SU-DHL-6 (cell line): ENCODE results near the gene BAMBI.

ENCODE experiments used
- H2AFZ ChIP-seq: fragments of 200-600 bp; sonication (generic); 2 replicates; pipeline ENCODE4 v1.6.1; 2014; ENCODE audit warnings: low read depth, mild to moderate bottlenecking, moderate library complexity, mixed read lengths, antibody characterized with exemption, low read length; ENCODE audit not compliant: severe bottlenecking
- H3F3A ChIP-seq: fragments of 200-600 bp; shearing (Covaris generic); 2 replicates; pipeline ENCODE4 v1.6.0; 2016; ENCODE audit warnings: antibody characterized with exemption, mild to moderate bottlenecking; ENCODE audit not compliant: insufficient read depth
- H3K27ac ChIP-seq: fragments of 200-600 bp; sonication (generic); 2 replicates; pipeline ENCODE4 v1.5.1; 2016; ENCODE audit warnings: low read depth, mild to moderate bottlenecking, low read length, moderate library complexity, mixed read lengths
- H3K27me3 ChIP-seq: fragments of 200-600 bp; sonication (generic), shearing (Covaris generic); 2 replicates; pipeline ENCODE4 v1.6.0; 2014; ENCODE audit warnings: mild to moderate bottlenecking, low read length
- H3K36me3 ChIP-seq: fragments of 200-600 bp; sonication (generic); 2 replicates; pipeline ENCODE4 v1.6.1; 2014; ENCODE audit warnings: mild to moderate bottlenecking, low read length, mixed read lengths
- H3K4me2 ChIP-seq: fragments of 300-600, 200-600 bp; shearing (Covaris generic), sonication (generic); 2 replicates; pipeline ENCODE4 v1.6.0; 2014; ENCODE audit warnings: low read length, low read depth, mild to moderate bottlenecking; ENCODE audit not compliant: poor library complexity, severe bottlenecking
- H3K4me3 ChIP-seq: fragments of 200-600 bp; sonication (generic); 2 replicates; pipeline ENCODE4 v1.5.1; 2014; ENCODE audit warnings: antibody characterized with exemption, low read length, mild to moderate bottlenecking, mixed read lengths; ENCODE audit not compliant: insufficient read depth, poor library complexity, severe bottlenecking
- H3K79me2 ChIP-seq: fragments of 200-600 bp; sonication (generic); 2 replicates; pipeline ENCODE4 v1.6.1; 2014; ENCODE audit warnings: mild to moderate bottlenecking, low read length, moderate library complexity; ENCODE audit not compliant: insufficient read depth
- H3K9ac ChIP-seq: fragments of 200-600 bp; sonication (generic); 2 replicates; pipeline ENCODE4 v1.7.0; 2014; ENCODE audit warnings: mild to moderate bottlenecking, low read length
- H3K9me2 ChIP-seq: fragments of 200-600 bp; sonication (generic); replicated peaks from 2 replicates; pipeline ENCODE4 v1.6.1; 2014; ENCODE audit warnings: low read length; ENCODE audit not compliant: insufficient read depth
- H3K9me3 ChIP-seq: fragments of 200-600 bp; sonication (generic); 2 replicates; pipeline ENCODE4 v1.6.1; 2014; ENCODE audit warnings: low read length, mixed read lengths; ENCODE audit not compliant: insufficient read depth
- H4K20me1 ChIP-seq: fragments of 200-600 bp; sonication (generic); 2 replicates; pipeline ENCODE4 v1.6.1; 2014; ENCODE audit warnings: low read depth, mild to moderate bottlenecking, antibody characterized with exemption, low read length, moderate library complexity, mixed read lengths
- EZH2phosphoT487 ChIP-seq: fragments of 200-600 bp; sonication (generic), shearing (Covaris generic); conservative IDR thresholded peaks from 2 replicates; pipeline ENCODE4 v1.6.1; 2018; ENCODE audit warnings: mild to moderate bottlenecking, antibody characterized with exemption, low read length, moderate library complexity, mixed read lengths
- TF ChIP-seq, protein P1 (sequence below): fragments of 200-600 bp; sonication (generic); IDR thresholded peaks from one replicate; pipeline ENCODE4 v1.5.1; 2017; ENCODE audit warnings: antibody characterized with exemption, mild to moderate bottlenecking, low read length, moderate library complexity; ENCODE audit not compliant: insufficient read depth, poor library complexity, severe bottlenecking

BAMBI gene

DNA sequence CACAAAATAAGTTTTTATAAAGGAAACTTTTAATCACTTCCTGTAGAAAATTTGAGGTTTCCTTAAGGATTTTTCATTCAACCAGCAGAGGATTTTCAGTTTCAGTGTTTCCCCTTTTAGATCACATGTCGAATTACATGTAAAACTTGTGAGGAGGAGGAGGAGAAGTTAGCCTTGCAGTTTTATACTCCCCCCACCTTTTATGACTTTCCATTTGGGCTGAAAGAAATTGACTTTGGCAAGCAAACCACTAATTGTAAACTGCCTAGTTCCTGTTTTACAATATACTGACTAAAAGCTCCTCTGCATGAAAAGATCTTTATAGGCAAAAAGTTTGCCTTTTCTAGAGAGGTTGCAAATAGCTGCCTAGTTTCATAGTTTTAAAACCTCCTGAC is 3.0 kb downstream of the BAMBI start:
- Histone ChIP-seq H3K9me2 (no peaks in the 10 kb centered on the region), H3K4me2 (no peak overlapping the region), H3K9me3 (no peaks in the 10 kb centered on the region), H3K4me3 (no peak overlapping the region), H2AFZ (no peak overlapping the region), H4K20me1 (no peaks in the 10 kb centered on the region), H3K79me2 (no peaks in the 10 kb centered on the region), H3K27me3 (no peaks in the 10 kb centered on the region), H3F3A (no peaks in the 10 kb centered on the region), H3K9ac (no peak overlapping the region), H3K27ac (no peak overlapping the region), H3K36me3 (no peaks in the 10 kb centered on the region)
- no peak for TF ChIP-seq EZH2phosphoT487
- TF ChIP-seq, protein P1, sequence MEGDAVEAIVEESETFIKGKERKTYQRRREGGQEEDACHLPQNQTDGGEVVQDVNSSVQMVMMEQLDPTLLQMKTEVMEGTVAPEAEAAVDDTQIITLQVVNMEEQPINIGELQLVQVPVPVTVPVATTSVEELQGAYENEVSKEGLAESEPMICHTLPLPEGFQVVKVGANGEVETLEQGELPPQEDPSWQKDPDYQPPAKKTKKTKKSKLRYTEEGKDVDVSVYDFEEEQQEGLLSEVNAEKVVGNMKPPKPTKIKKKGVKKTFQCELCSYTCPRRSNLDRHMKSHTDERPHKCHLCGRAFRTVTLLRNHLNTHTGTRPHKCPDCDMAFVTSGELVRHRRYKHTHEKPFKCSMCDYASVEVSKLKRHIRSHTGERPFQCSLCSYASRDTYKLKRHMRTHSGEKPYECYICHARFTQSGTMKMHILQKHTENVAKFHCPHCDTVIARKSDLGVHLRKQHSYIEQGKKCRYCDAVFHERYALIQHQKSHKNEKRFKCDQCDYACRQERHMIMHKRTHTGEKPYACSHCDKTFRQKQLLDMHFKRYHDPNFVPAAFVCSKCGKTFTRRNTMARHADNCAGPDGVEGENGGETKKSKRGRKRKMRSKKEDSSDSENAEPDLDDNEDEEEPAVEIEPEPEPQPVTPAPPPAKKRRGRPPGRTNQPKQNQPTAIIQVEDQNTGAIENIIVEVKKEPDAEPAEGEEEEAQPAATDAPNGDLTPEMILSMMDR: no peak

DNA sequence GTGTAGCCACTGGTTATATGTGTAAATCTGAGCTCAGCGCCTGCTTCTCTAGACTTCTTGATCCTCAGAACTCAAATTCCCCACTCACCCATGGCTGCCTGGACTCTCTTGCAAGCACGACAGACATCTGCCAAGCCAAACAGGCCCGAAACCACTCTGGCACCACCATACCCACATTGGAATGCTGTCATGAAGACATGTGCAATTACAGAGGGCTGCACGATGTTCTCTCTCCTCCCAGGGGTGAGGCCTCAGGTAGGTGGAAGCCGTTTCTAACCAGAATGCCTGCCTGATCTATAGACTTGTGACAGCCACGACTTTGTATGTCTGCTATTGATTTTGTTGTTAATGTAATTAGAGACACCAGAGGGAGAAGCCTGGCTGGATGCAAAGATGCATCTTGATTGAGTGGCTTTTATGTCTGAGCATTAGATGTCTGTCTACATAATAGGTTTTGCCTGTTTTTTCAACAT is 4.0 kb downstream of the BAMBI start:
- no peak overlapping the region for H3K4me2 ChIP-seq
- H3K27me3 ChIP-seq: no peaks in the 10 kb centered on the region
- TF ChIP-seq EZH2phosphoT487: no peak
- TF ChIP-seq, protein P1: no peak
- H3K27ac ChIP-seq: no peak overlapping the region
- no peaks in the 10 kb centered on the region for H3K9me3 ChIP-seq
- no peak overlapping the region for H2AFZ ChIP-seq
- no peaks in the 10 kb centered on the region for H3F3A ChIP-seq
- H3K36me3 ChIP-seq: no peaks in the 10 kb centered on the region
- H3K9me2 ChIP-seq: no peaks in the 10 kb centered on the region
- H3K4me3 ChIP-seq: no peak overlapping the region
- no peaks in the 10 kb centered on the region for H4K20me1 ChIP-seq
- H3K9ac ChIP-seq: no peak overlapping the region
- no peaks in the 10 kb centered on the region for H3K79me2 ChIP-seq

DNA sequence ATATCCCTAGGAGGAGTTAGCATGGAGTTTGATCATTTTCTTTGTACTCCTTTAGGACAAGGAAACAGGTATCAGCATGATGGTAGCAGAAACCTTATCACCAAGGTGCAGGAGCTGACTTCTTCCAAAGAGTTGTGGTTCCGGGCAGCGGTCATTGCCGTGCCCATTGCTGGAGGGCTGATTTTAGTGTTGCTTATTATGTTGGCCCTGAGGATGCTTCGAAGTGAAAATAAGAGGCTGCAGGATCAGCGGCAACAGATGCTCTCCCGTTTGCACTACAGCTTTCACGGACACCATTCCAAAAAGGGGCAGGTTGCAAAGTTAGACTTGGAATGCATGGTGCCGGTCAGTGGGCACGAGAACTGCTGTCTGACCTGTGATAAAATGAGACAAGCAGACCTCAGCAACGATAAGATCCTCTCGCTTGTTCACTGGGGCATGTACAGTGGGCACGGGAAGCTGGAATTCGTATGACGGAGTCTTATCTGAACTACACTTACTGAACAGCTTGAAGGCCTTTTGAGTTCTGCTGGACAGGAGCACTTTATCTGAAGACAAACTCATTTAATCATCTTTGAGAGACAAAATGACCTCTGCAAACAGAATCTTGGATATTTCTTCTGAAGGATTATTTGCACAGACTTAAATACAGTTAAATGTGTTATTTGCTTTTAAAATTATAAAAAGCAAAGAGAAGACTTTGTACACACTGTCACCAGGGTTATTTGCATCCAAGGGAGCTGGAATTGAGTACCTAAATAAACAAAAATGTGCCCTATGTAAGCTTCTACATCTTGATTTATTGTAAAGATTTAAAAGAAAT is 4.8 kb downstream of the BAMBI start:
- H3K36me3 ChIP-seq: no peaks in the 10 kb centered on the region
- no peak overlapping the region for H3K4me2 ChIP-seq
- H3F3A ChIP-seq: no peaks in the 10 kb centered on the region
- no peaks in the 10 kb centered on the region for H3K79me2 ChIP-seq
- no peak overlapping the region for H3K27ac ChIP-seq
- no peaks in the 10 kb centered on the region for H3K9me2 ChIP-seq
- no peaks in the 10 kb centered on the region for H3K9me3 ChIP-seq
- no peak overlapping the region for H3K4me3 ChIP-seq
- H4K20me1 ChIP-seq: no peaks in the 10 kb centered on the region
- TF ChIP-seq EZH2phosphoT487: no peak
- TF ChIP-seq, protein P1: no peak
- no peak overlapping the region for H2AFZ ChIP-seq
- H3K27me3 ChIP-seq: no peaks in the 10 kb centered on the region
- no peak overlapping the region for H3K9ac ChIP-seq
